ENCODE data around the gene VRK3.
"Not testable (repeated sequence)": the region's sequence is repeated elsewhere in the genome, so short reads cannot be mapped to it uniquely, and the experiment has no call there.

The VRK3 gene

DNA sequence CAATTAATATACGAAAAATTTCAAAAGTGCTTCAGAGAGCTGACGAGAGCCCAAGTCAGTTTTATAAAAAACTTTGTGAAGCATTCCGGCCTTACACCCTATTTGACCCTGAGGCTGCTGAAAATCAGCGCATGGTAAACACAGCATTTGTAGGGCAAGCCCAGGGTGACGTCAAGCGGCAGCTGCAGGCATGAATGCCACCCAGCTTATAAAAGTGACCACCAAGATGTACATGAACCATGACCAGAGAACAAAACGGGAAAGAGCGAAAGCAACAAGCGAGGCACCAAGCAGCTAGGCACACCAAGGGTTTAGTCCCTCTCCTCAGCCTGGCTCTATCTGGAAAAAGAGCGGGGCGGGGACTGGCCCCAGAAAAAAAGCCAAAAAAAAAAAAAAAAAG, 70.2 kb downstream of the VRK3 start:
- no peak for DNase-seq (ENCODE audit: low read depth)

DNA sequence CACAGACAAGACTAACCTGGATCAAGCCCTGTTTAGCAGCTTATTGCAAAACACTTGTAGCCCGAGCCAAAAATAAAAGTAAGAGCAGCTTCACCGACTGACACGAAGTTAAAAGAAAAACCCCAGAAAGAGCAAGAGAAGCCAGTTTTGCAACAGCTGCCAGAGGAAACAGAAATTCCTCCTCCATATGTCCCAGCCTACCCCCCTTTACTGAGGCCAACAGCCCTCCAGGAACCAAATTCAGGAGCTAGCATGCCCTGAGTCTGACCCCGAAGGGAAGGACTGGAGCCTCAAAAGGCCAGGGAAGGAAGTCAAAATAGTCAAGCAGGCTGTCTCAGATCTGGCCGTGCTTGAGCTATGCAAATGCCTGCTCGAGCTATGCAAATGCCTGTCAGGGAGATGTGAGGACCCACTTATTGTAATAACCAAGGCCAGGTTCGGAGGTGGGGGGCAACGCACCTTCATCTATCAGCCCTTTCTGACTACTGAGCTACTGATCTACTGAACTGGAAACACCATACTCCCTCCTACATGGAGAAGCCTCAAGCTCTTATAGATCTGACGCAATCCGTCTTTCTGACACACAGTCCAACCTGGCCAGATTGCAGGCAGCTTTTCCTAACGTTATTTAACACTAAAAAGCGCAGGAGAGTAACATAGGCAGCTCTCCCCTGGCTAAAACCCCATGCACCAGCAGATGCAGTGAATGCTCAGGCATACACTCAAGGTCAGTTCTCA, 70.9 kb downstream of the VRK3 start:
- no peak for DNase-seq (ENCODE audit: low read depth)

DNA sequence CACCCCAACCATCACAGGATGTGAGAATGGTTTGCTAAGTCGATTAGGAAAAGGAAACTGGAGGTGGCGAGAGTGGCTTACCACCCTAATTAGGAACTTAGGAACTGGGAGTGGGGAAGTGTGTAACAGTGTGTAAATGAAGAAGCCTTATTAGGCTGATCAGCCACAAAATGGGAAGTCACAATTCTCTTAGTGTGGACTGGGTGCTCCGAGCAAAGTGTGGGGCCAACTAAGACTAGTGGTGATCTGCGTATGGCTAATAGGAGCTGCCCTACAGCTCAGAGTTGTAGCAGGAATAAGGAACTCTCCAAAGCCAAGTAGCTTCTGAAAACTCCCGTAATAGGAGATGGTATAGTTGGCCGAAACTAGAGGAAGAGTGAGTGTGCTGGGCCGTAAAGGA, 71.8 kb downstream of the VRK3 start:
- DNase-seq (ENCODE audit: low read depth) = no peak

- DNase-seq (ENCODE audit: low read depth) = no peak
Measured at GRCh38 chr19:49952906-49953305, 72.3 kb downstream of the VRK3 start.

DNA sequence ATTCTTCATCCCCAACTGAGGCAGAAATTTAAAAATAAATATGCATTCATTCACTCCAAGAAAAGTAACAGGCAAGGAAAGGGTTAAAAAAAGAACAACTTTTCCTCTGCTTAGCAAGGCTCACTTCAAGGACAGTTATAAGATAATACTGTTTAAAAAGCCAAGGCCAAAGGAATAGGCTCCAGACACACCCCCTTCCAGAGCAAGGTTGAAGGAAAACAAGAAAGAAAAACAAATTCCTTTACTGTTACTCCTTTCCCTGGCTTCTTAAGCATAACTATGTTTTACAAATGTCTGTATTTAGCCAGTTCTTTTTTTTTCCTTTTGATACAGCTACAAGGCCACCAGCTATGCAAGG, 72.7 kb downstream of the VRK3 start:
- no peak for DNase-seq (ENCODE audit: low read depth)

DNA sequence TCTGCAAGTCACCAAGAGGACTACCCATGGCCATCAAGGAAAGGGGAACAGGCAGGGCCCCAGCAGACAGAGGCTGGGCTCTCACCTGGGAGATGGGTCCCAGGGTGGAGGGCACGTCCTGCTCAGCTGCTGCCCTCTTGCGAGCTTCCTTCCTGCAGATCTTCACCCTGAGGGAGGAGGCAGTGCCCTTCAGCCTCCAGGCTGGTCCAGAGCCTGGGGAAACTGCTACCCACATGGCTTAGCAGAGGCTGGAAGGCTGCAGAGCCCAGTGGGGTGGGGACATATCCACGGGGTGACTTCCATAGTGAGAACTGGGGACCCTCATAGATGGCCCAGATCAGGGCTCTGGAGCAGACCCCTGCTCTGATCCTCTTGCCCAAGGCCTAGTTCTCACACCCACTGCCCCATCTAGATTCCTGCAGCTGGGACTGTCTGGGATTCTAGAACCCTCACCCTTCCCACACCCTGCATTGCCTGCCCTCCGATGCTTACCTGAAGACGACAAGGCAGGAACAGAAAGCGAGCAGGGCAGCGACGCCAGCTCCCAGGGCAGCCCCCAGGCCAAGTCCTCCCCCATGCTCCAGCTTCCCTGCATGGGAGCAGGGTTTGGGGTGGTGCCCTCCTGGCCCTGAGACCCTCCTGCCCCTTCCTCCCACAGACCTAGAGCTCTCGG, 73.2 kb downstream of the VRK3 start:
- no peak for DNase-seq (ENCODE audit: low read depth)

GRCh38 chr19:49950956-49951526, 74.1 kb downstream of the VRK3 start:
- DNase-seq (ENCODE audit: low read depth) = no peak

DNA sequence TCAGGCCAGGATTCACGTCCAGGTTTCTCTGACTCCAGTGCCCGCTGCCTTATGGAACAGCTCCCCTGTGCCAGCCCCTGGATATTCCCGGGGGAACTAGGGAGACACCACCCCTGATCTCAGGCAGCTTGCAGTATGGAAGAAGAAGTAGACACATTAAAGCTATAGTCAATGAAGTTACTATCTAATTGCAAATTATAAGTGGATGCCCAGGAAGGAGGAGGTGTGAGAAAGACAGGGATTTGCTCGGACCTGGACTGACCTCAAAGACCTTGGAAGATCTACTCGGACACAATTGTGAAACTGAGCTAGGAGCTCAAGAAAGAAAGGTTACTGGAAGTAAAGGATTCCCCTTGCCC, 74.6 kb downstream of the VRK3 start:
- DNase-seq (ENCODE audit: low read depth) = no peak

GRCh38 chr19:49949742-49950589, 75.2 kb downstream of the VRK3 start:
- no peak for DNase-seq (ENCODE audit: low read depth)

- no peak for DNase-seq (ENCODE audit: low read depth)
Measured at GRCh38 chr19:49946415-49946814, 78.8 kb downstream of the VRK3 start.

GRCh38 chr19:49944567-49944966, 80.6 kb downstream of the VRK3 start:
- DNase-seq (ENCODE audit: low read depth) = not testable (repeated sequence)

DNA sequence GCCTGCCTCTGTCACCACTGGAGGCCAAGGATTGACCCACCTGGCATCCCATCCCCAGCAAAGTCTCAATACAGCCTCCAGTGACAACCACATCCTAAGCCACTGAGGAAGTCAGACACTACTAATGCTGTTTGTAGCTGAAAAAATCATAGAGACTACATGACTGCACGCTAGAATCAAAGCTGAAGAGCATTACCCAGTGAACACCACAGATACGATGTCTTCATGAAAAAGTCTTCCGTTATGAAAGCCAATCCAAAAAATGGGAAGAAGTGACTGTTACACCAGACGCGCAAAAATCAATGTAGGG, 84.7 kb downstream of the VRK3 start:
- DNase-seq (ENCODE audit: low read depth) = no peak

- DNase-seq (ENCODE audit: low read depth) = no peak
Measured at GRCh38 chr19:49939721-49940481, 85.3 kb downstream of the VRK3 start.

DNA sequence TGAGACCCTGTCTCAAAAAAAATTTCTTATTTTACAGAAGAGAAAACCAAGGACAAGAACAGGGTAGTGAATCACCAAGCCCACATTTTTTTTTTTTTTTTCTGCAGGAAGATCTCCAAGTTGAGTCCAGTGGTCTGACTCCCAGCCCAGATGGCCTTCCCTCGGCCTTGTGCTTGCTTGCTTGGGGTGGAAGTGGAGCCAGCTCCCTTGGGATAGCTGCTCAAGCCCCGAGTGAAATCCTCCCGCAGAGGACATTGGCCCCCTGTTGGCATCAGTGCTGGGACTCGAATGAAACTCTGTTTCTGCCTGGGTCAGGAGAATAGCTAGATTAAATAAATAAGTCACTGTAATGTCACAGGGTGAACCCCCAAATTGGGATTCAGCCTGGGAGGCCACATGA, 86.5 kb downstream of the VRK3 start:
- no peak for DNase-seq (ENCODE audit: low read depth)

- DNase-seq (ENCODE audit: low read depth) = peak; percentile 57
Measured at GRCh38 chr19:49937750-49938381, 87.3 kb downstream of the VRK3 start.

- DNase-seq (ENCODE audit: low read depth) = no peak
Measured at GRCh38 chr19:49936549-49936948, 88.6 kb downstream of the VRK3 start.

DNA sequence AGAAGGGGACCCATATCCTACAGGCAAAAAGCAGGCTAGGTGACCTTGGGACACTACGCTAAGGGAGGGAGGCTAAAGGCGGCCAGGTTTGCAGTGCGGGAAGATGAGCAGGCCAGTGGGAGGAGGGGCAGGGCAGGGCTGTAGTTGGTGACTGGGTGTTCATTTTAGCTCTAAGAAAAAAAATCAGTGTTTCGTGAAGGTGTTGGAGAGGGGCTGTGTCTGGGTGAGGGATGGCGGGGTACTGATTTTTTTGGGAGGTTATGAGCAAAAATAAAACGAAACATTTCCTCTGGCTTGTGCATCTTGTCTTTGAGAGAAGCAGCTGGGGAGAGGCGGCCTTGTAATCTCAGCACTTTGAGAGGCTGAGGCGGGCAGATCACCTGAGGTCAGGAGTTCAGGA, 91.5 kb downstream of the VRK3 start:
- DNase-seq (ENCODE audit: low read depth) = no peak

GRCh38 chr19:49932731-49933131, 92.4 kb downstream of the VRK3 start:
- no peak for DNase-seq (ENCODE audit: low read depth)

- DNase-seq (ENCODE audit: low read depth) = no peak
Measured at GRCh38 chr19:49932041-49932451, 93.1 kb downstream of the VRK3 start.

- no peak for DNase-seq (ENCODE audit: low read depth)
Measured at GRCh38 chr19:49931293-49932040, 93.7 kb downstream of the VRK3 start.

GRCh38 chr19:49930483-49931011, 94.6 kb downstream of the VRK3 start:
- DNase-seq (ENCODE audit: low read depth) = no peak

Measured in stimulated activated CD4-positive, alpha-beta T cell treated with anti-CD3 and anti-CD28 coated beads, Interleukin-2, amount 100 ng/mL, for 4 hours (primary cell).